Measurements from ENCODE around the gene ZNF500. TPM values are rescaled to one million over a fixed set of nuclear protein-coding genes. Genes with fewer than 3 reads are reported as not detected.

Gene ZNF500
- total RNA-seq, 1 experiment from 2014 or later: 18.3 TPM

DNA sequence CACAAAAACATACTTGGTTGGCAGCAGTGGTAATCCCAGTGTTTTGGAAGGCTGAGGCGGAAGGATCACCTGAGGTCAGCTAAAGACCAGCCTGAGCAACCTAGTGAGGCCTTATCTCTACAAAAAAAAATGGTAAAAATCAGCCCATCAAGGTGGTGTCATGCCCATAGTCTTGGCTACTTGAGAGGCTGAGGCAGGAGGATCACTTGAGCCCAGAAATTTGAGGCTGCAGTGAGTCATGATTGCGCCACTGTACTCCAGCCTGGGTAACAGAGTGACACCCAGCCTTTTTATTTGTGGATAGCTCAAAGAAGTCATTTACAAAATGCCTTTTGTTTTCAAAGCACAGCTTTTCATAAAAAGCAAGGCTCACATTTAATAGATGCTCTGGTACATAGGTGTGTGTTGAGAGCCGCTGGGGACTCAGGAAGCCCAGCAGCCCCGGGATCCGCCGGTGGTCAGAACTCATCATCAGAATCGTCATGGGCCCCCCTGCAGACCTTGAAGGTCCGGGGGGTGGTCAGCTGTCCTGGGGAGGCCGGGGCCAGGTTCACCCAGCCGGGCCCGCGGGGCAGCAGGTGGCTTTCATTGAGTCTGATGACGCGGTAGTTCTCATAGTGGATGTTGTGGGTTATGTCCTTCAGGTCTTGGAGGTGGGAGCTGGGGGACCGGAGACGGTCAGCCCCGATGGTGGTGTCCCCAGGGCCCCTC lies 10.5 kb upstream of the ZNF500 start:
- Histone ChIP-seq H3K79me1 (ENCODE audit: insufficient read depth, low read depth, low read length, poor library complexity, severe bottlenecking) (no peaks in the 10 kb centered on the region), H4K8ac (replicated peaks; ENCODE audit: insufficient read length, low read depth, low read length) (no peak overlapping the region), H2BK20ac (ENCODE audit: low read depth, low read length, poor library complexity, severe bottlenecking) (no peak overlapping the region), H4K91ac (ENCODE audit: insufficient read length, low read depth, low read length) (no peak overlapping the region), H2BK120ac (ENCODE audit: low read depth, low read length, poor library complexity, severe bottlenecking) (peak overlapping the region; percentile 7), H3K23ac (ENCODE audit: insufficient read length, low read depth, low read length) (no peak overlapping the region), H2AFZ (ENCODE audit: low read length) (no peak overlapping the region), H3K56ac (ENCODE audit: insufficient read length, low read depth, low read length) (no peak overlapping the region), H3T11ph (ENCODE audit: low read length) (no peak overlapping the region), H2BK5ac (ENCODE audit: insufficient read length, low read length) (no peak overlapping the region), H3K23me2 (ENCODE audit: insufficient read length, low read depth, low read length, poor library complexity, severe bottlenecking) (no peaks in the 10 kb centered on the region), H2AK5ac (ENCODE audit: insufficient read length, low read length) (no peak overlapping the region), H2BK15ac (ENCODE audit: low read depth, low read length) (no peak overlapping the region), H2BK12ac (ENCODE audit: insufficient read length, low read depth, low read length) (no peak overlapping the region), H3K27me3 (ENCODE audit: insufficient read depth, low read length) (no peaks in the 10 kb centered on the region; the same call in 1 of the 2 replicates), H3K9me3 (ENCODE audit: control insufficient read depth, low read depth, low read length) (no peaks in the 10 kb centered on the region), H3K4me2 (ENCODE audit: insufficient read depth, insufficient read length, low read length) (no peak overlapping the region), H3K79me2 (ENCODE audit: insufficient read depth, low read length) (no peaks in the 10 kb centered on the region), H3K14ac (ENCODE audit: insufficient read depth, low read length) (no peak overlapping the region), H3K9ac (ENCODE audit: extremely low read depth, insufficient read length, low read length) (no peak overlapping the region), H4K20me1 (ENCODE audit: control insufficient read depth, insufficient read depth, insufficient read length) (no peaks in the 10 kb centered on the region), H4K5ac (ENCODE audit: insufficient read length, low read depth, low read length) (no peak overlapping the region), H3K4ac (ENCODE audit: low read depth, low read length) (no peak overlapping the region), H3K27ac (ENCODE audit: insufficient read length, low read depth, low read length) (no peak overlapping the region), H3K18ac (ENCODE audit: insufficient read length, low read depth, low read length) (no peak overlapping the region), H3K4me1 (ENCODE audit: insufficient read depth, low read length) (no peaks in the 10 kb centered on the region)
- H3K27me3 Mint-ChIP-seq (ENCODE audit: low read depth): no peaks in the 10 kb centered on the region; the same call in none of the 2 replicates
- TF ChIP-seq, protein P1, sequence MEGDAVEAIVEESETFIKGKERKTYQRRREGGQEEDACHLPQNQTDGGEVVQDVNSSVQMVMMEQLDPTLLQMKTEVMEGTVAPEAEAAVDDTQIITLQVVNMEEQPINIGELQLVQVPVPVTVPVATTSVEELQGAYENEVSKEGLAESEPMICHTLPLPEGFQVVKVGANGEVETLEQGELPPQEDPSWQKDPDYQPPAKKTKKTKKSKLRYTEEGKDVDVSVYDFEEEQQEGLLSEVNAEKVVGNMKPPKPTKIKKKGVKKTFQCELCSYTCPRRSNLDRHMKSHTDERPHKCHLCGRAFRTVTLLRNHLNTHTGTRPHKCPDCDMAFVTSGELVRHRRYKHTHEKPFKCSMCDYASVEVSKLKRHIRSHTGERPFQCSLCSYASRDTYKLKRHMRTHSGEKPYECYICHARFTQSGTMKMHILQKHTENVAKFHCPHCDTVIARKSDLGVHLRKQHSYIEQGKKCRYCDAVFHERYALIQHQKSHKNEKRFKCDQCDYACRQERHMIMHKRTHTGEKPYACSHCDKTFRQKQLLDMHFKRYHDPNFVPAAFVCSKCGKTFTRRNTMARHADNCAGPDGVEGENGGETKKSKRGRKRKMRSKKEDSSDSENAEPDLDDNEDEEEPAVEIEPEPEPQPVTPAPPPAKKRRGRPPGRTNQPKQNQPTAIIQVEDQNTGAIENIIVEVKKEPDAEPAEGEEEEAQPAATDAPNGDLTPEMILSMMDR (conservative IDR thresholded peaks at IDR 0.05): no peak
- no peaks in the 10 kb centered on the region for H3K4me1 Mint-ChIP-seq
- WGBS (ENCODE audit: extremely low coverage, insufficient read length, low lambda C conversion rate): no CpG with 5 or more reads among the region's 17 CpGs
- H3K9me3 Mint-ChIP-seq: no peaks in the 10 kb centered on the region; a peak in 1 of 5 replicates
- H3K4me3 Mint-ChIP-seq: no peak overlapping the region
- H3K36me3 Mint-ChIP-seq (ENCODE audit: insufficient read depth in 1 of 3, low read depth in 3 of 3): no peaks in the 10 kb centered on the region
- DNase-seq: no peak
- no peak overlapping the region for H3K27ac Mint-ChIP-seq

Measured in H9 (cell line).